ENCODE data around the gene LTC4S.

DNA sequence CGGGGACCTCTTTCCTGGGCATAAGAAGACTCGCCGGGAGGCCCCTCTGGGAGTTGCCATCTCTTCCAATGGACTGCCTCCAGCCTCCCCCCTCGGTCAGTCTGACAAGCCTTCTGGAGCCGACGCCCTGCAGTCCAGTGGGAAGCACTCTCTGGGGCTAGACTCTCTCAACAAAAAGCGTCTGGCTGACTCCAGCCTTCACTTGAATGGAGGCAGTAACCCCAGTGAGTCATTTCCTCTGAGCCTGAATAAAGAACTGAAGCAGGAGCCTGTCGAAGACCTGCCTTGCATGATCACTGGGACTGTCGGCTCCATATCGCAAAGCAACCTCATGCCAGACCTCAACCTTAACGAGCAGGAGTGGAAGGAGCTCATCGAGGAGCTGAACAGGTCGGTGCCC is 28.4 kb upstream of the LTC4S start:
- TF ChIP-seq, protein P1, sequence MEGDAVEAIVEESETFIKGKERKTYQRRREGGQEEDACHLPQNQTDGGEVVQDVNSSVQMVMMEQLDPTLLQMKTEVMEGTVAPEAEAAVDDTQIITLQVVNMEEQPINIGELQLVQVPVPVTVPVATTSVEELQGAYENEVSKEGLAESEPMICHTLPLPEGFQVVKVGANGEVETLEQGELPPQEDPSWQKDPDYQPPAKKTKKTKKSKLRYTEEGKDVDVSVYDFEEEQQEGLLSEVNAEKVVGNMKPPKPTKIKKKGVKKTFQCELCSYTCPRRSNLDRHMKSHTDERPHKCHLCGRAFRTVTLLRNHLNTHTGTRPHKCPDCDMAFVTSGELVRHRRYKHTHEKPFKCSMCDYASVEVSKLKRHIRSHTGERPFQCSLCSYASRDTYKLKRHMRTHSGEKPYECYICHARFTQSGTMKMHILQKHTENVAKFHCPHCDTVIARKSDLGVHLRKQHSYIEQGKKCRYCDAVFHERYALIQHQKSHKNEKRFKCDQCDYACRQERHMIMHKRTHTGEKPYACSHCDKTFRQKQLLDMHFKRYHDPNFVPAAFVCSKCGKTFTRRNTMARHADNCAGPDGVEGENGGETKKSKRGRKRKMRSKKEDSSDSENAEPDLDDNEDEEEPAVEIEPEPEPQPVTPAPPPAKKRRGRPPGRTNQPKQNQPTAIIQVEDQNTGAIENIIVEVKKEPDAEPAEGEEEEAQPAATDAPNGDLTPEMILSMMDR (IDR thresholded peaks at IDR 0.05; ENCODE audit: low read length) = no peak
- TF ChIP-seq EZH2 (IDR thresholded peaks at IDR 0.05; ENCODE audit: borderline replicate concordance, low read length) = no peak

Measured in OCI-LY1 (cell line).